Measurements from ENCODE around the gene KHDRBS1.
"Not testable (repeated sequence)": the region's sequence is repeated elsewhere in the genome, so short reads cannot be mapped to it uniquely, and the experiment has no call there.

The KHDRBS1 gene

GRCh38 chr1:32013386-32014198 is at the start of gene KHDRBS1:
Gene KHDRBS1, plus strand, starts transcription at chr1:32013868. Its CDS starts 128 bp downstream, at chr1:32013996.
- DNase-seq (ENCODE audit: low spot score), result peak; percentile 99

- DNase-seq (ENCODE audit: low spot score), result no peak
Measured at GRCh38 chr1:31970873-31971272, 42.8 kb upstream of the KHDRBS1 start.

- DNase-seq (ENCODE audit: low spot score), result no peak
Measured at GRCh38 chr1:31976401-31976800, 37.3 kb upstream of the KHDRBS1 start.

GRCh38 chr1:31977385-31978131 is 36.1 kb upstream of the KHDRBS1 start:
- DNase-seq (ENCODE audit: low spot score), result peak; percentile 26

GRCh38 chr1:31978843-31979400 is 34.7 kb upstream of the KHDRBS1 start:
- no peak for DNase-seq (ENCODE audit: low spot score)

- no peak for DNase-seq (ENCODE audit: low spot score)
Measured at GRCh38 chr1:31980835-31981455, 32.7 kb upstream of the KHDRBS1 start.

GRCh38 chr1:31981456-31981839 is 32.2 kb upstream of the KHDRBS1 start:
- no peak for DNase-seq (ENCODE audit: low spot score)

GRCh38 chr1:31981972-31982371 is 31.7 kb upstream of the KHDRBS1 start:
- DNase-seq (ENCODE audit: low spot score), result no peak

GRCh38 chr1:31984419-31985347 is 29.0 kb upstream of the KHDRBS1 start:
- DNase-seq (ENCODE audit: low spot score), result no peak

- DNase-seq (ENCODE audit: low spot score), result no peak
Measured at GRCh38 chr1:31985430-31985829, 28.2 kb upstream of the KHDRBS1 start.

- DNase-seq (ENCODE audit: low spot score), result no peak
Measured at GRCh38 chr1:31987135-31987619, 26.5 kb upstream of the KHDRBS1 start.

GRCh38 chr1:31989964-31990363 is 23.7 kb upstream of the KHDRBS1 start:
- no peak for DNase-seq (ENCODE audit: low spot score)

- no peak for DNase-seq (ENCODE audit: low spot score)
Measured at GRCh38 chr1:31991182-31991581, 22.5 kb upstream of the KHDRBS1 start.

- no peak for DNase-seq (ENCODE audit: low spot score)
Measured at GRCh38 chr1:31995263-31995662, 18.4 kb upstream of the KHDRBS1 start.

- not testable (repeated sequence) for DNase-seq (ENCODE audit: low spot score)
Measured at GRCh38 chr1:31996121-31996520, 17.5 kb upstream of the KHDRBS1 start.

GRCh38 chr1:32001863-32002262 is 11.8 kb upstream of the KHDRBS1 start:
- no peak for DNase-seq (ENCODE audit: low spot score)

- not testable (repeated sequence) for DNase-seq (ENCODE audit: low spot score)
Measured at GRCh38 chr1:32002285-32002684, 11.4 kb upstream of the KHDRBS1 start.

- DNase-seq (ENCODE audit: low spot score), result no peak
Measured at GRCh38 chr1:32005522-32005921, 8.1 kb upstream of the KHDRBS1 start.

GRCh38 chr1:32007591-32007940 is 6.1 kb upstream of the KHDRBS1 start:
- no peak for DNase-seq (ENCODE audit: low spot score)

GRCh38 chr1:32010246-32010645 is 3.4 kb upstream of the KHDRBS1 start:
- no peak for DNase-seq (ENCODE audit: low spot score)

GRCh38 chr1:32012709-32013385 is 821 bp upstream of the KHDRBS1 start:
- DNase-seq (ENCODE audit: low spot score), result no peak

Measured in Ammon's horn (tissue), 1 donor.